H9 (cell line): ENCODE measurements around the gene CSRNP3. TPM values are rescaled to one million over a fixed set of nuclear protein-coding genes. Genes with fewer than 3 reads are reported as not detected.

ENCODE experiments used
- DNase-seq: peaks from one replicate; pipeline ENCODE4 v3.0.0-alpha.2; 2017
- H2AFZ ChIP-seq: one replicate; pipeline ENCODE4 v1.6.1; 2013; ENCODE audit warnings: mild to moderate bottlenecking, low read length, control low read depth, moderate library complexity
- H2AK5ac ChIP-seq: 2 replicates; pipeline ENCODE4 v1.6.1; 2013; ENCODE audit warnings: low read length, control low read depth, mixed read lengths; ENCODE audit not compliant: insufficient read length
- H2BK120ac ChIP-seq: one replicate; pipeline ENCODE4 v1.6.1; 2013; ENCODE audit warnings: low read depth, mild to moderate bottlenecking, low read length, control low read depth, inconsistent platforms; ENCODE audit not compliant: poor library complexity, severe bottlenecking
- H2BK12ac ChIP-seq: 2 replicates; pipeline ENCODE4 v1.6.1; 2013; ENCODE audit warnings: low read length, control low read depth, mixed read lengths, low read depth; ENCODE audit not compliant: insufficient read length
- H2BK15ac ChIP-seq: 2 replicates; pipeline ENCODE4 v1.6.1; 2013; ENCODE audit warnings: low read depth, low read length, control low read depth
- H2BK20ac ChIP-seq: one replicate; pipeline ENCODE4 v1.6.1; 2013; ENCODE audit warnings: low read depth, mild to moderate bottlenecking, low read length, control low read depth, inconsistent platforms; ENCODE audit not compliant: poor library complexity, severe bottlenecking
- H2BK5ac ChIP-seq: 2 replicates; pipeline ENCODE4 v1.6.1; 2013; ENCODE audit warnings: low read length, control low read depth, mixed read lengths; ENCODE audit not compliant: insufficient read length
- H3K14ac ChIP-seq: 2 replicates; pipeline ENCODE4 v1.6.1; 2013; ENCODE audit warnings: low read length, control low read depth; ENCODE audit not compliant: insufficient read depth
- H3K18ac ChIP-seq: 2 replicates; pipeline ENCODE4 v1.6.1; 2013; ENCODE audit warnings: low read depth, mild to moderate bottlenecking, mixed read lengths, low read length, control low read depth; ENCODE audit not compliant: insufficient read length
- H3K23ac ChIP-seq: 2 replicates; pipeline ENCODE4 v1.6.1; 2013; ENCODE audit warnings: low read length, control low read depth, mixed read lengths, low read depth; ENCODE audit not compliant: insufficient read length
- H3K23me2 ChIP-seq: 2 replicates; pipeline ENCODE4 v1.6.1; 2013; ENCODE audit warnings: low read depth, mild to moderate bottlenecking, mixed read lengths, low read length, control low read depth; ENCODE audit not compliant: insufficient read length, poor library complexity, severe bottlenecking
- H3K27ac ChIP-seq: 2 replicates; pipeline ENCODE4 v1.5.1; 2013; ENCODE audit warnings: low read length, control low read depth, mixed read lengths, low read depth; ENCODE audit not compliant: insufficient read length
- H3K27me3 ChIP-seq: 2 replicates; pipeline ENCODE4 v1.6.1; 2013; ENCODE audit warnings: low read length, control low read depth, inconsistent platforms; ENCODE audit not compliant: insufficient read depth
- H3K4ac ChIP-seq: 2 replicates; pipeline ENCODE4 v1.6.1; 2013; ENCODE audit warnings: low read depth, mild to moderate bottlenecking, control low read depth, inconsistent platforms, low read length, moderate library complexity
- H3K4me1 ChIP-seq: 2 replicates; pipeline ENCODE4 v1.6.1; 2013; ENCODE audit warnings: low read length, control low read depth, inconsistent platforms; ENCODE audit not compliant: insufficient read depth
- H3K4me2 ChIP-seq: 2 replicates; pipeline ENCODE4 v1.6.1; 2013; ENCODE audit warnings: low read length, control low read depth, mixed read lengths; ENCODE audit not compliant: insufficient read length, insufficient read depth
- H3K56ac ChIP-seq: 2 replicates; pipeline ENCODE4 v1.6.1; 2013; ENCODE audit warnings: low read depth, mild to moderate bottlenecking, mixed read lengths, low read length, control low read depth; ENCODE audit not compliant: insufficient read length
- H3K79me1 ChIP-seq: 2 replicates; pipeline ENCODE4 v1.6.1; 2013; ENCODE audit warnings: low read depth, mild to moderate bottlenecking, moderate library complexity, low read length, control low read depth, inconsistent platforms; ENCODE audit not compliant: insufficient read depth, poor library complexity, severe bottlenecking
- H3K79me2 ChIP-seq: 2 replicates; pipeline ENCODE4 v1.6.1; 2013; ENCODE audit warnings: low read length, control low read depth, inconsistent platforms; ENCODE audit not compliant: insufficient read depth
- H3K9ac ChIP-seq: 2 replicates; pipeline ENCODE4 v1.6.1; 2013; ENCODE audit warnings: low read length, control low read depth, mixed read lengths; ENCODE audit not compliant: insufficient read length; ENCODE audit errors: extremely low read depth
- H3K9me3 ChIP-seq: one replicate; pipeline ENCODE4 v1.6.1; 2013; ENCODE audit warnings: low read depth, low read length, inconsistent platforms; ENCODE audit not compliant: control insufficient read depth
- H3T11ph ChIP-seq: one replicate; pipeline ENCODE4 v1.6.1; 2013; ENCODE audit warnings: mild to moderate bottlenecking, low read length, control low read depth, inconsistent platforms
- H4K20me1 ChIP-seq: one replicate; pipeline ENCODE4 v1.6.1; 2013; ENCODE audit not compliant: control insufficient read depth, insufficient read length, insufficient read depth
- H4K5ac ChIP-seq: 2 replicates; pipeline ENCODE4 v1.6.1; 2013; ENCODE audit warnings: low read depth, mild to moderate bottlenecking, mixed read lengths, low read length, control low read depth; ENCODE audit not compliant: insufficient read length
- H4K8ac ChIP-seq: replicated peaks from 2 replicates; pipeline ENCODE4 v1.6.1; 2013; ENCODE audit warnings: low read length, control low read depth, mixed read lengths, low read depth; ENCODE audit not compliant: insufficient read length
- H4K91ac ChIP-seq: 2 replicates; pipeline ENCODE4 v1.6.1; 2013; ENCODE audit warnings: low read depth, mild to moderate bottlenecking, moderate library complexity, mixed read lengths, low read length, control low read depth; ENCODE audit not compliant: insufficient read length
- H3K27ac Mint-ChIP-seq, 3 experiments: 2 replicates in 2 of 3; 3 replicates in 1 of 3; pipeline ENCODE4 v1.8.0; 2020 to 2021; ENCODE audit warnings: mixed read lengths in 3 of 3, mild to moderate bottlenecking in 1 of 3, moderate library complexity in 1 of 3
- H3K27me3 Mint-ChIP-seq: 2 replicates; pipeline ENCODE4 v1.8.0; 2021; ENCODE audit warnings: low read depth, mild to moderate bottlenecking, moderate library complexity, mixed read lengths
- H3K36me3 Mint-ChIP-seq, 3 experiments: 2 replicates in 2 of 3; 3 replicates in 1 of 3; pipeline ENCODE4 v1.8.0; 2020 to 2021; ENCODE audit warnings: low read depth in 3 of 3, mixed read lengths in 3 of 3; ENCODE audit not compliant: insufficient read depth in 1 of 3
- H3K4me1 Mint-ChIP-seq, 2 experiments: 2 replicates each; pipeline ENCODE4 v1.8.0; 2020; ENCODE audit warnings: mixed read lengths in 2 of 2
- H3K4me3 Mint-ChIP-seq, 2 experiments: 2 replicates in 1 of 2; 3 replicates in 1 of 2; pipeline ENCODE4 v1.8.0; 2020 to 2021; ENCODE audit warnings: mild to moderate bottlenecking in 2 of 2, mixed read lengths in 2 of 2, moderate library complexity in 1 of 2
- H3K9me3 Mint-ChIP-seq, 2 experiments: 2 replicates in 1 of 2; 3 replicates in 1 of 2; pipeline ENCODE4 v1.8.0; 2020; ENCODE audit warnings: mild to moderate bottlenecking in 2 of 2, mixed read lengths in 2 of 2, moderate library complexity in 1 of 2
- CTCF ChIP-seq: fragments of 200-600 bp; sonication (generic); conservative IDR thresholded peaks from 3 replicates; pipeline ENCODE4 v1.8.0; 2021; ENCODE audit warnings: antibody characterized with exemption, mild to moderate bottlenecking
- WGBS: extraction: QIAGEN DNeasy Blood & Tissue Kit; methylation state at CpG from one replicate; pipeline ENCODE4 v1.1.7; 2013; ENCODE audit warnings: missing lambda C conversion rate, low lambda C conversion rate, mixed read lengths; ENCODE audit not compliant: insufficient read length; ENCODE audit errors: extremely low coverage; 5-methylcytosine and 5-hydroxymethylcytosine counted together
- total RNA-seq: library from RNA; stranded (reverse); gene quantifications from 2 replicates; pipeline ENCODE4 v1.2.1, GENCODE V29; 2021

The CSRNP3 gene
- total RNA-seq, 1 experiment from 2014 or later = 3.6 TPM

DNA sequence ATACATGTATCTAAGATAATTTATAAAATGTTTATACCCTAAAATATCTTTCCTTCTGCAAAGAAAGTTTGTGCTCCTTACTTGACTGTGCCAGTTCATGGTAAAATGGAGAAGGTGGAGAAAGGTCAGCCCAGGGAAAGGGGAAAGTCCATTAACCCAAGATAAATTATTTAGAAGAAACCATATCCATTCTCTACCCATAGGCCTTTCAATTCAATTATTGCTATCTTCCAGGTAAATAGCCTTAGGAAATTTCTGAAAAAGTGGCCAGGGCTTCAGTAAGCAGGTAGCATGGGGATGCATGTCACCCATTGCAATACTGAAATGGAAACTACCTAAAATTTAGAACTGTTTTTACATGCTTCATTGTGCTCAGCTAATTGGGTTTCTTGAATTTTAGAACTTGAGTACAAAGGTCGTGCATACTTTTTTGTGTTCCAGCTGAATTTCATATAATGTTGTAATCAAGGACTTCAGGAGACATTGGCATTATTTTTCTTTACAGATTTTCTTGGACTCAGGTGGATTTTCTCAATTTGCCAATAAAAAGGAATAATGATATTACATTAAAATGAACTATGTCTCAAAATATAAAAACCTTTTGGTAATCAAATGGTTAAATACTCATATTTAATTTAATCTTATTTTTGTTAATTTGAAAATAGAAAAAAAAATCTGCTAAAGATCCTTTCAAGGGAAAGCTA is 124.9 kb downstream of the CSRNP3 start:
- Mint-ChIP-seq H3K36me3 (peaks cover 23 to 29% (median 27%) of the 10 kb centered on the region in 3 experiments), H3K27me3 (no peaks in the 10 kb centered on the region)
- no peak overlapping the region for H4K8ac ChIP-seq

More for the DNA sequence above, 124.9 kb downstream of the CSRNP3 start:
- no peak overlapping the region for H2AFZ ChIP-seq
- no peak overlapping the region for H3K18ac ChIP-seq
- H3K9me3 Mint-ChIP-seq = peaks cover 18 to 23% of the 10 kb centered on the region in 2 experiments
- no peaks in the 10 kb centered on the region for H3K4me1 Mint-ChIP-seq
- H4K20me1 ChIP-seq = no peaks in the 10 kb centered on the region
- no peak overlapping the region for H3K4me2 ChIP-seq
- H2BK120ac ChIP-seq = no peak overlapping the region
- no peak overlapping the region for H2BK12ac ChIP-seq
- H3K79me1 ChIP-seq = no peaks in the 10 kb centered on the region
- no peak overlapping the region for H3K56ac ChIP-seq
- H3K9ac ChIP-seq = no peak overlapping the region
- no peaks in the 10 kb centered on the region for H3K23me2 ChIP-seq
- no peak overlapping the region for H2BK15ac ChIP-seq
- H4K91ac ChIP-seq = no peak overlapping the region
- H3K4ac ChIP-seq = no peak overlapping the region
- DNase-seq = no peak
- H2AK5ac ChIP-seq = no peak overlapping the region
- H3K4me1 ChIP-seq = no peaks in the 10 kb centered on the region
- H3K23ac ChIP-seq = no peak overlapping the region
- no peak overlapping the region for H3K27ac ChIP-seq
- no peak overlapping the region for H3K4me3 Mint-ChIP-seq
- H3K9me3 ChIP-seq = peaks cover 9% of the 10 kb centered on the region
- no peak overlapping the region for H2BK5ac ChIP-seq
- no peak overlapping the region for H2BK20ac ChIP-seq
- H3K14ac ChIP-seq = no peak overlapping the region
- H4K5ac ChIP-seq = no peak overlapping the region
- H3T11ph ChIP-seq = no peak overlapping the region
- TF ChIP-seq CTCF = no peak
- H3K79me2 ChIP-seq = no peaks in the 10 kb centered on the region
- no peak overlapping the region for H3K27ac Mint-ChIP-seq
- no CpG with 5 or more reads among the region's 1 CpG for WGBS
- H3K27me3 ChIP-seq = no peaks in the 10 kb centered on the region
